HepG2 (cell line): ENCODE measurements around the gene RECQL5. TPM values are rescaled to one million over a fixed set of nuclear protein-coding genes. Genes with fewer than 3 reads are reported as not detected.

ENCODE experiments used
- DNMT3B ChIP-seq: conservative IDR thresholded peaks from 2 replicates; pipeline ENCODE4 v1.6.1; 2016; ENCODE audit warnings: missing biosample characterization, control low read depth
- HNF4G ChIP-seq, 2 experiments: sonication (generic) in 1 of 2; formaldehyde crosslinking in 1 of 2; IDR thresholded peaks; 2 replicates each; pipeline versions ENCODE4 v1.4.0 to v1.6.1; 2011 to 2020; ENCODE audit warnings: borderline replicate concordance in 2 of 2, low read depth in 2 of 2, mild to moderate bottlenecking in 2 of 2, low read length in 1 of 2, missing genetic modification reagents in 1 of 2, moderate library complexity in 1 of 2
- KLF11 ChIP-seq: IDR thresholded peaks from 2 replicates; pipeline ENCODE4 v1.6.1; 2016; ENCODE audit warnings: missing compliant biosample characterization
- MTA3 ChIP-seq: sonication (generic); formaldehyde crosslinking; IDR thresholded peaks from 2 replicates; pipeline ENCODE4 v1.4.0; 2020; ENCODE audit warnings: missing genetic modification reagents
- NFE2L1 ChIP-seq: sonication (generic); formaldehyde crosslinking; IDR thresholded peaks from 2 replicates; pipeline ENCODE4 v1.4.0; 2020; ENCODE audit warnings: missing genetic modification reagents, mild to moderate bottlenecking, borderline replicate concordance
- SKI ChIP-seq: fragments of 450-650 bp; IDR thresholded peaks from one replicate; pipeline ENCODE4 v1.6.1; 2018; ENCODE audit warnings: mild to moderate bottlenecking; ENCODE audit not compliant: partially characterized antibody
- SMAD3 ChIP-seq: sonication (generic); formaldehyde crosslinking; IDR thresholded peaks from 2 replicates; pipeline ENCODE4 v1.4.0; 2020; ENCODE audit warnings: missing genetic modification reagents
- TCF12 ChIP-seq, 2 experiments: fragments of 450-650 bp in 1 of 2; sonication (generic) in 1 of 2; formaldehyde crosslinking in 1 of 2; IDR thresholded peaks; 2 replicates each; pipeline versions ENCODE4 v1.6.1 to v1.8.0; 2017 to 2022; ENCODE audit warnings: antibody characterized with exemption in 1 of 2, mild to moderate bottlenecking in 1 of 2, missing genetic modification reagents in 1 of 2, moderate library complexity in 1 of 2
- ZNF10 ChIP-seq: sonication (generic); formaldehyde crosslinking; IDR thresholded peaks from 2 replicates; pipeline ENCODE4 v1.4.0; 2020; ENCODE audit warnings: mild to moderate bottlenecking, low read depth, missing genetic modification reagents, borderline replicate concordance
- ZNF652 ChIP-seq: IDR thresholded peaks from 2 replicates; pipeline ENCODE4 v1.6.1; 2016; ENCODE audit warnings: low read depth, borderline replicate concordance
- ZNF891 ChIP-seq: sonication (generic); formaldehyde crosslinking; IDR thresholded peaks from 2 replicates; pipeline ENCODE4 v1.5.0; 2020; ENCODE audit warnings: mild to moderate bottlenecking, missing genetic modification reagents
- ZSCAN20 ChIP-seq: sonication (generic); formaldehyde crosslinking; IDR thresholded peaks from 2 replicates; pipeline ENCODE4 v1.4.0; 2020; ENCODE audit warnings: missing genetic modification reagents, mild to moderate bottlenecking, borderline replicate concordance
- polyA plus RNA-seq, 8 experiments: library from polyadenylated mRNA; depleted of rRNA in 3 of 8; stranded (reverse) in 7 of 8; unstranded in 1 of 8; fragments of >200 nt; fragmentation: Illumina TruSeq in 4 of 8; extraction: Trizol in 4 of 8; gene quantifications; 2 replicates each; pipeline versions ENCODE4 v1.2.1 to v1.2.3, GENCODE V29; 2011 to 2016; ENCODE audit warnings: low read depth in 4 of 8, missing spikeins in 1 of 8, mixed read lengths in 1 of 8; ENCODE audit not compliant: insufficient read depth in 1 of 8
- total RNA-seq, 5 experiments: library from RNA; depleted of rRNA; stranded (reverse); fragments of >200 nt; fragmentation: Illumina TruSeq; extraction: Trizol; gene quantifications; 2 replicates each; pipeline ENCODE4 v1.2.3, GENCODE V29; 2016; ENCODE audit warnings: low read depth in 1 of 5
- TF ChIP-seq, protein P1 (sequence below): sonication (generic); formaldehyde crosslinking; IDR thresholded peaks from 2 replicates; pipeline ENCODE4 v1.5.1; 2020; ENCODE audit warnings: mild to moderate bottlenecking, missing genetic modification reagents, borderline replicate concordance
- TF ChIP-seq, protein P2 (sequence below): sonication (generic); formaldehyde crosslinking; conservative IDR thresholded peaks from 2 replicates; pipeline ENCODE4 v1.8.1; 2023; ENCODE audit warnings: missing genetic modification reagents
- TF ChIP-seq, protein P3 (sequence below): sonication (generic); formaldehyde crosslinking; conservative IDR thresholded peaks from 2 replicates; pipeline ENCODE4 v1.4.0; 2020; ENCODE audit warnings: mild to moderate bottlenecking, missing genetic modification reagents, moderate library complexity

RECQL5 gene
- total and polyA plus RNA-seq, 2 of the 13 experiments (the other 11 are each of a cell fraction or from before 2014, with no cell fraction given), result 27.7 to 32.0 TPM

DNA sequence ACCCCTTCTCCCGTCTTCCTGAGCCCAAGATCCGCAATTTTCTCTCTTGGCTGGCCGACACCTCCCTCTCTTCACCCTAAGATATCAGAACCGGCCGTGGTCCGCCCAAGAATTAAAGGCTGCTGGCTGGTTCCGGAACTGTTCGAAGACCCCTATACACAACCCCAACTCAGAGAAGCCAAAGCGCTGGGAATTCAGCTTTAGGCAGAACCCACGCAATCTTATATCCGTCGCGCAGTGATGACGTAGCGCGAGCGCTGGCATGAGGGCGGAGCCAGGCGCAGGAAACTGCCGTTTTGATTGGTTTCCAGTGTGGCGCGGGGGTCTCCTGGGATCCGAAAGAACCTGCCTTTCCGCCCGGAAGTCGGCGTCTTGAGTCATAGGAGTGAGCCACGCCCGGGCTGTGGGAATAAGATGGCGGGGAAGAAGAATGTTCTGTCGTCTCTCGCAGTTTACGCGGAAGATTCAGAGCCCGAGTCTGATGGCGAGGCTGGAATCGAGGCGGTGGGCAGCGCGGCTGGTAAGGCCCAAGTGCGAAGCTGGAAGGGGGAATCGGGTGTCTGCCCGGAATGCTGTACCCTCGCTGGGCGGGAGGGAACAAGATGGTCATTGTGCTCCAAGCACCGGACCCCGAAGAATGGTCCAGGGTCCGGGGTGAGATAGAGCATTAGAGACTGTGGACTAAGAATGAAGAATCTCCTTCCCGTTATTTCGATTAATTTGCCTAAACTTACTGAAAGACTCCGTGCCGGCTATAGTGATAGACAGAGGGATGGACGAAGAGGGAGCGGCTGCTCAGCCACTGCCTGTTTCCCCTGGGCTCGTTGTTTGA is at the start of gene RECQL5, which contains the start of gene SAP30BP (continued):
- TF ChIP-seq, protein P1, sequence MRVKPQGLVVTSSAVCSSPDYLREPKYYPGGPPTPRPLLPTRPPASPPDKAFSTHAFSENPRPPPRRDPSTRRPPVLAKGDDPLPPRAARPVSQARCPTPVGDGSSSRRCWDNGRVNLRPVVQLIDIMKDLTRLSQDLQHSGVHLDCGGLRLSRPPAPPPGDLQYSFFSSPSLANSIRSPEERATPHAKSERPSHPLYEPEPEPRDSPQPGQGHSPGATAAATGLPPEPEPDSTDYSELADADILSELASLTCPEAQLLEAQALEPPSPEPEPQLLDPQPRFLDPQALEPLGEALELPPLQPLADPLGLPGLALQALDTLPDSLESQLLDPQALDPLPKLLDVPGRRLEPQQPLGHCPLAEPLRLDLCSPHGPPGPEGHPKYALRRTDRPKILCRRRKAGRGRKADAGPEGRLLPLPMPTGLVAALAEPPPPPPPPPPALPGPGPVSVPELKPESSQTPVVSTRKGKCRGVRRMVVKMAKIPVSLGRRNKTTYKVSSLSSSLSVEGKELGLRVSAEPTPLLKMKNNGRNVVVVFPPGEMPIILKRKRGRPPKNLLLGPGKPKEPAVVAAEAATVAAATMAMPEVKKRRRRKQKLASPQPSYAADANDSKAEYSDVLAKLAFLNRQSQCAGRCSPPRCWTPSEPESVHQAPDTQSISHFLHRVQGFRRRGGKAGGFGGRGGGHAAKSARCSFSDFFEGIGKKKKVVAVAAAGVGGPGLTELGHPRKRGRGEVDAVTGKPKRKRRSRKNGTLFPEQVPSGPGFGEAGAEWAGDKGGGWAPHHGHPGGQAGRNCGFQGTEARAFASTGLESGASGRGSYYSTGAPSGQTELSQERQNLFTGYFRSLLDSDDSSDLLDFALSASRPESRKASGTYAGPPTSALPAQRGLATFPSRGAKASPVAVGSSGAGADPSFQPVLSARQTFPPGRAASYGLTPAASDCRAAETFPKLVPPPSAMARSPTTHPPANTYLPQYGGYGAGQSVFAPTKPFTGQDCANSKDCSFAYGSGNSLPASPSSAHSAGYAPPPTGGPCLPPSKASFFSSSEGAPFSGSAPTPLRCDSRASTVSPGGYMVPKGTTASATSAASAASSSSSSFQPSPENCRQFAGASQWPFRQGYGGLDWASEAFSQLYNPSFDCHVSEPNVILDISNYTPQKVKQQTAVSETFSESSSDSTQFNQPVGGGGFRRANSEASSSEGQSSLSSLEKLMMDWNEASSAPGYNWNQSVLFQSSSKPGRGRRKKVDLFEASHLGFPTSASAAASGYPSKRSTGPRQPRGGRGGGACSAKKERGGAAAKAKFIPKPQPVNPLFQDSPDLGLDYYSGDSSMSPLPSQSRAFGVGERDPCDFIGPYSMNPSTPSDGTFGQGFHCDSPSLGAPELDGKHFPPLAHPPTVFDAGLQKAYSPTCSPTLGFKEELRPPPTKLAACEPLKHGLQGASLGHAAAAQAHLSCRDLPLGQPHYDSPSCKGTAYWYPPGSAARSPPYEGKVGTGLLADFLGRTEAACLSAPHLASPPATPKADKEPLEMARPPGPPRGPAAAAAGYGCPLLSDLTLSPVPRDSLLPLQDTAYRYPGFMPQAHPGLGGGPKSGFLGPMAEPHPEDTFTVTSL (CRISPR knock-in tag), result 0 out of 2 replicates have a peak, but pooled peaks have one; percentile 30
- TF ChIP-seq SMAD3 (peak; percentile 72; the same call in 1 of the 2 replicates), SKI (no peak), ZNF652 (CRISPR knock-in tag) (no peak), NFE2L1 (no peak), ZNF10 (no peak), TCF12 (IDR thresholded peaks at IDR 0.05) (no peak), TCF12 (CRISPR knock-in tag; IDR thresholded peaks at IDR 0.05) (no peak), ZSCAN20 (CRISPR knock-in tag) (no peak), HNF4G (IDR thresholded peaks at IDR 0.05; ENCODE audit: borderline replicate concordance, low read depth, low read length) (no peak), HNF4G (CRISPR knock-in tag; IDR thresholded peaks at IDR 0.05; ENCODE audit: borderline replicate concordance, low read depth) (no peak), ZNF891 (CRISPR knock-in tag) (peak; percentile 78; the same call in 1 of the 2 replicates), MTA3 (CRISPR knock-in tag) (no peak), DNMT3B (no peak; the same call in 1 of the 2 replicates), KLF11 (CRISPR knock-in tag) (no peak)
- TF ChIP-seq, protein P2, sequence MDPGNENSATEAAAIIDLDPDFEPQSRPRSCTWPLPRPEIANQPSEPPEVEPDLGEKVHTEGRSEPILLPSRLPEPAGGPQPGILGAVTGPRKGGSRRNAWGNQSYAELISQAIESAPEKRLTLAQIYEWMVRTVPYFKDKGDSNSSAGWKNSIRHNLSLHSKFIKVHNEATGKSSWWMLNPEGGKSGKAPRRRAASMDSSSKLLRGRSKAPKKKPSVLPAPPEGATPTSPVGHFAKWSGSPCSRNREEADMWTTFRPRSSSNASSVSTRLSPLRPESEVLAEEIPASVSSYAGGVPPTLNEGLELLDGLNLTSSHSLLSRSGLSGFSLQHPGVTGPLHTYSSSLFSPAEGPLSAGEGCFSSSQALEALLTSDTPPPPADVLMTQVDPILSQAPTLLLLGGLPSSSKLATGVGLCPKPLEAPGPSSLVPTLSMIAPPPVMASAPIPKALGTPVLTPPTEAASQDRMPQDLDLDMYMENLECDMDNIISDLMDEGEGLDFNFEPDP (CRISPR knock-in tag), result no peak
- TF ChIP-seq, protein P3, sequence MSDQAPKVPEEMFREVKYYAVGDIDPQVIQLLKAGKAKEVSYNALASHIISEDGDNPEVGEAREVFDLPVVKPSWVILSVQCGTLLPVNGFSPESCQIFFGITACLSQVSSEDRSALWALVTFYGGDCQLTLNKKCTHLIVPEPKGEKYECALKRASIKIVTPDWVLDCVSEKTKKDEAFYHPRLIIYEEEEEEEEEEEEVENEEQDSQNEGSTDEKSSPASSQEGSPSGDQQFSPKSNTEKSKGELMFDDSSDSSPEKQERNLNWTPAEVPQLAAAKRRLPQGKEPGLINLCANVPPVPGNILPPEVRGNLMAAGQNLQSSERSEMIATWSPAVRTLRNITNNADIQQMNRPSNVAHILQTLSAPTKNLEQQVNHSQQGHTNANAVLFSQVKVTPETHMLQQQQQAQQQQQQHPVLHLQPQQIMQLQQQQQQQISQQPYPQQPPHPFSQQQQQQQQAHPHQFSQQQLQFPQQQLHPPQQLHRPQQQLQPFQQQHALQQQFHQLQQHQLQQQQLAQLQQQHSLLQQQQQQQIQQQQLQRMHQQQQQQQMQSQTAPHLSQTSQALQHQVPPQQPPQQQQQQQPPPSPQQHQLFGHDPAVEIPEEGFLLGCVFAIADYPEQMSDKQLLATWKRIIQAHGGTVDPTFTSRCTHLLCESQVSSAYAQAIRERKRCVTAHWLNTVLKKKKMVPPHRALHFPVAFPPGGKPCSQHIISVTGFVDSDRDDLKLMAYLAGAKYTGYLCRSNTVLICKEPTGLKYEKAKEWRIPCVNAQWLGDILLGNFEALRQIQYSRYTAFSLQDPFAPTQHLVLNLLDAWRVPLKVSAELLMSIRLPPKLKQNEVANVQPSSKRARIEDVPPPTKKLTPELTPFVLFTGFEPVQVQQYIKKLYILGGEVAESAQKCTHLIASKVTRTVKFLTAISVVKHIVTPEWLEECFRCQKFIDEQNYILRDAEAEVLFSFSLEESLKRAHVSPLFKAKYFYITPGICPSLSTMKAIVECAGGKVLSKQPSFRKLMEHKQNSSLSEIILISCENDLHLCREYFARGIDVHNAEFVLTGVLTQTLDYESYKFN, result no peak; the same call in 1 of the 2 replicates
